Measurements from ENCODE around the gene GRM5.

GRM5 gene

DNA sequence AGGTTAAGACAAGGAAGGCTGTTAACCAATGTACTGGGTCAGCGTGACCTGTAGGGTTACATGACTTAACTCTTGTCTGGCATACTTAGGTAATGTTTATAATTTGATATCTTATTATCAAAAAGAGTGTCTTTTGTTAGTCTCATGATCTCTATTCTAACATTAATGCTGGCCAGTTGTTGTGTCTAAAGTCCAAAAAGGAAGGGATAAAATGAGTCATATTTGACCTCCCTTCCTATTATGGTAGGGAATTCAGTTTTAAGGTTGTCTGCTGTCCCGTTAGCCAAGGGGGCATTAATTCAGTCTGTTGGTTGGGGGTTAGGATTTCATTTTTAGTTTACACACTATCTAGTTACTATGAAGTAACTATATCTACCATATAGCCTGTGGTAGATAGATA lies 364.0 kb downstream of the GRM5 start:
- no peak for DNase-seq (ENCODE audit: low read depth)

DNA sequence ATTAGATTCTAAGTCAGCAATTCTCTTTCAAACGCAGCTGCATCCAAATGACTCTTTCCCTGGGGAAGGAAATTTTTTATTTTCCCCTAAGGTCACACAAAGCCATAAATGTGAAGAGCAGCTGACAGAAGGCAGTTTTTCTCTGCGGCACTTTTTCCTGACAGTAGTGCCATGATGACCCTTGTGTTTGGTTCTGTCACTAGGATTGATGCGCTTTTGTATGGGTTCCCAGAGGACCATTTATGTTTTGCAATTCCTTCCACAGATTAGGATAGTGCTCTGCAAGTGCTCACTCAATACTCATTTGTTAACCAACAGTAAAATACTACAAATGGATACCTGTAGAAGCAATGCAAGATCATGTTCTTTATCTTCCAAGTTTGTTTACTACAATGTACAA lies 368.6 kb downstream of the GRM5 start:
- no peak for DNase-seq (ENCODE audit: low read depth)

- no peak for DNase-seq (ENCODE audit: low read depth)
Measured at GRCh38 chr11:88695689-88696414, 369.9 kb downstream of the GRM5 start.

DNA sequence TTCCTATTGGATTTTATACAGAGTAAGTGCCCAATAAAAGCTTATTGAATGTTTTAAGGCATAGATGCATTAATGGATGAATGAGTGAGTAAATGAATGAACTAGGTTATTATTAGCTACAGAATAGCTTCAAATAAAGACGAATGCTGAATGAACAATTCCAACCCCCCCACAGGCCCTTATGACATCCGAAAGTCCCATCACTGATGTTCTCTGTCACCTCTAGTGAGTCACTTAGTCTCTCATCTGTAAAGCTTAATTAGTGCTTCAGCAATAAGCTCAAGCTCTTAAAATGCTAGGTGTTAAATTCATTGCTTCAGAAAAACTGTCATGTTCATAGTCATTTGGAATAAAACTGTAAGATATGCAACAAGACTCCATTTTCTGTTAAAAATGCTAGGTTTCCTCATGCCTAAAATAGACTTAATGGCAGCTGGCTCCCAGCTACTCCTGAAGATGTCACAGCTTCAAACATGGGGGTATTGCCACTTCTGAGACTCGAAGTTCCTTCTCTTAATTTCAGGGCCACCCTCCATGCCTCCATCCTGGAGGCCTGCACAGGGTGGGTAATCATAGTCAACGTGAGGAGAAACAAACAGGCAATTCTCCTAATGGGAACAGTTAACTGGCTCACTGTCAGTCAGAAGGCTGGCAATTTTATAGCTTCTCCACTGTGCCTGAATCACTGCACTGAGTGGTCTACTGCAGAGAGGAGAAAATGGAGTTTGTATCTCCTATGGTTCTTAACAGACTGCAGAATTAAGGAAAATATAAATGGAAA lies 373.3 kb downstream of the GRM5 start:
- no peak for DNase-seq (ENCODE audit: low read depth)

GRCh38 chr11:88689548-88690240 lies 376.1 kb downstream of the GRM5 start:
- no peak for DNase-seq (ENCODE audit: low read depth)

DNA sequence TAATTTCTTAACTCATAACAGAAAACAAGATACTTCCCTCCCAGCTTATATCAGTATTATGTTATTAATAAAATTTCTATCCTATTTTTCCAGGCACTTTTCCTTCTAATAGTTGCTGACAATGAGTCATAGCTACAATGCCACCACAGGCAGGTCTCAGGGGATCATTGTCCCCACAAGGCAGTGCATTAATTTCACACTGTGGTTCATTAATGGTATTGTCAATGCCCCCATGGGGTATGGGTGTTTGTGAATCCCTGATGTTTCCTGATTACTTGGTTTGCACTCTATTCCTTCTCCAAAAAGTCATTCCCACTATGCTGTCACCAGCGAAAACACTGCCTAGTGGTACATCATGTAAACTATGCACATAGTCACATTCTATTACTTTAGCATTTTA lies 382.8 kb downstream of the GRM5 start:
- DNase-seq (ENCODE audit: low read depth), result no peak

DNA sequence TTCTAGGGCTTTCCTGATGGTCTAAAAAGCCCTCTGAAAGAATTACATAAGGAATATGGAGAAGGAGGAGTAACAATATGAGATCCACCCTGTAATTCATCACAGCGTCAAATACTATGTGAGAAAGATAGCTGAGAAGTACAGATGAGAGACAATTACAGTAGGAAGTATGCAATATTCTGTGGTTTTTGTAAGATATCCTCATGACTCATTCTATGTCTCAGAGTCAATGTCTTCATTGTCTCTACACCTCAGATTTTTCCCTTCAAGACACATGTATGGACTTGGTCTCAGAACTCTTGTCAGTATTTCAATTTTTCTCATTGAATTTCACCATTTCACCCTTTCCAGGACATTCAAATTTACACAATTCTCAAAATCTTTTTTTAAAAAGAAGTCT lies 385.0 kb downstream of the GRM5 start:
- DNase-seq (ENCODE audit: low read depth), result no peak

GRCh38 chr11:88666364-88666763 lies 399.4 kb downstream of the GRM5 start:
- no peak for DNase-seq (ENCODE audit: low read depth)

- no peak for DNase-seq (ENCODE audit: low read depth)
Measured at GRCh38 chr11:88657076-88657738, 408.6 kb downstream of the GRM5 start.

- DNase-seq (ENCODE audit: low read depth), result no peak
Measured at GRCh38 chr11:88656283-88656682, 409.5 kb downstream of the GRM5 start.

- DNase-seq (ENCODE audit: low read depth), result no peak
Measured at GRCh38 chr11:88655656-88656055, 410.1 kb downstream of the GRM5 start.

- DNase-seq (ENCODE audit: low read depth), result no peak
Measured at GRCh38 chr11:88655196-88655595, 410.6 kb downstream of the GRM5 start.

DNA sequence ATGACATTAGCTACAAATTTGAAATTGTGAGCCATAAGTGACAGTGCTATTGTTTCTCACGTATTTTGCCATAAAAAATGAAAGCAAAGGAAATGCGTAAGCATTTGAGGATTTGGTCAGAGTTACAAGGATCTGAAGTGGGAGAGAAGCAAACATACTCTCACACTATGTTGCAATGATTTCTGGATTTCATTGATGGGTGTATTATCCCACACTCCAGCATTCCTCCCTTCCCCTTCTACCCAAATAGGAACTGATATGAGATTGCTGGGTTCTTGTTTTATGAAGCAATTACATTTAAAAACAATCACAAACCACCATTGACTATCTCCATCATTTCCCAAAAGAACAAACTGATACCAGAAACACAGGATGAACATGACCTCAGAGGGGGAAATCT lies 414.2 kb downstream of the GRM5 start:
- no peak for DNase-seq (ENCODE audit: low read depth)

- no peak for DNase-seq (ENCODE audit: low read depth)
Measured at GRCh38 chr11:88644724-88645123, 421.1 kb downstream of the GRM5 start.

DNA sequence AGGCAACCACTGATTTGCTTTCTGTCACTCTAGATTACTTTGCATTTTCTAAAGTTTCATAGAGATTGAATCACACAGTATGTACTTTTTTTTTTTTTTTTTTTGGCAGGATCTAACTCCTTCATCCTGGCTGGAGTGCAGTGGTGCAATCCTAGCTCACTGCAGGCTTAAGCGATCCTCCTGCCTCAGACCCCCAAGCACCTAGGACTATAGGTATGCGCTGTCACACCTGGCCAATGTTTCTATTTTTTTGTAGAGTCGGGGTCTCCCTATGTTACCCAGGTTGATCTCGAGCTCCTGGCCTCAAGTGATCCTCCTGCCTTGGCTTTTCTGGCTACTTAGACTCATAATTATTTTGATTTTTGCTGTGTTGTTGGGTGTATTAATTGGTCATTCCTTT lies 433.6 kb downstream of the GRM5 start:
- DNase-seq (ENCODE audit: low read depth), result no peak

DNA sequence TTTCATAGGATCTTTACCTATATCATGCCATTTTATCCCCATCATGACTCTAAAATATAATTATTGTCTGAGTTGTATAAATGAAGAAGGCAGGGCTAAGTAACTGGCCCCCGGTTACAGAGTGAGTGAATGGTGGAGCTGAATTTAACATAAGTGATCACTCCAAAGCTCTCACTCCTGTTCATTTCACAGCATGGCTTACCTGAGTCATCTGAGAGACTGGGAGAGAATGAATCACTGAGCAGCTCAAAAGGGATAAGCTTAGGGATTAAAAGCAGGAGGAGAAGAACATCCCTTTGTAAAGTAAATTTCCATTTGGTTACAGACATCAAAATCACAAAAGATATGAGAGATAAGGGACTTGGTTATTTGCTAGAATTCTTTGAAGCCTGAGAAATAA lies 434.3 kb downstream of the GRM5 start:
- no peak for DNase-seq (ENCODE audit: low read depth)

- no peak for DNase-seq (ENCODE audit: low read depth)
Measured at GRCh38 chr11:88629496-88629895, 436.3 kb downstream of the GRM5 start.

DNA sequence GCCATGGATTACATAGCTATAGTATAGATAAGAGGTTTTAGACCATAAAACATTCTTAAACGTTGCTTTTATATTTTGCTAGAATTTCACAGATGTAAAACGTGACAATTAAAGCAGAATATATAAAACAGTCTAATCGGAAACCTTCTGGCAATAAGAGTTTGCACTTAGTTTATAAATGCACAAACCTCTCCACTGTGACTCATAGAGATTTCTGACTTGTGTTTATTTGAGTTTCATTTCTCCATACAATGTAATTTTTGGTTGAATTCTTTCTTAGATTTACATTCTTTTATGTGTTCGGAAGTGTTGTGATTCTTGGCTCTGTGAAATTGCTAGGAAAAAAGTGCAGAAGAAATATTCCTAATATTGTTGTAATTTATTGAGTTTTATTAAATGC lies 439.6 kb downstream of the GRM5 start:
- no peak for DNase-seq (ENCODE audit: low read depth)

GRCh38 chr11:88623531-88623930 lies 442.3 kb downstream of the GRM5 start:
- no peak for DNase-seq (ENCODE audit: low read depth)

- DNase-seq (ENCODE audit: low read depth), result no peak
Measured at GRCh38 chr11:88620568-88621130, 445.1 kb downstream of the GRM5 start.

DNA sequence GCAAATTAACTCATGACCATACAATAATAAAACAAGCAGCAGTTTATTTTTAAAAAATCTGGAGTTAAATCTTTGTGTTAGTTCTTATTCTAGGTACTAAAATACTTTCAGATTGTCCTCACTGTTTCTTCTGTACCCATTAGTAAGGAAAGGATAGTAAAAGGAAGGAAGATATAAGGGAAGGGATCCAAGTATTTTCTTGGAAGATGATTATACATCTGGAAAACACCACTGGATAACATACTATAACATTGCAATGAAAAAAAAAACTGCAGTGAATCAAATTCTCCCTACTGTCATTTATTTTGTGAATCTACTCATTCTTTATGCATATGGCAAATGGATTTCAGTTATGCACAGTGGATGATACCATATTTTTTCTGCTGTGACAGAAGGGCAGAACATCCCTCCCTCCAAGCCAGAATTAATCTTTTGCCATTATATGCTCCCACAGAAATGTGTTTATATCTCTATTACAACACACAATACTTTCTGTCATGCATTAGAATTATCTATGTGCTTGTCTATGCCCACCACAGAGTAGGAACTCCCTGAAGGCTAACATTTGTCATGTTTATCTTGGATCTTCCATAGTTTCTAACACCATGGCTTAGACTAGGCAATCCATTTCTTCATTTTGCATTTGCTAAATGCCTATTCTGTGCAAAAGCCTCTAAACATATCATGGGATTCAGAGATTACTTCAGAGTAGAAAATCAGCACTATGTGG lies 446.0 kb downstream of the GRM5 start:
- DNase-seq (ENCODE audit: low read depth), result no peak

GRCh38 chr11:88619071-88619425 lies 446.7 kb downstream of the GRM5 start:
- DNase-seq (ENCODE audit: low read depth), result no peak

Data from fibroblast of gingiva (primary cell).